Suprapubic skin (tissue), 4 donors: ENCODE measurements around the gene ZNF664. TPM values are rescaled to one million over a fixed set of nuclear protein-coding genes. Genes with fewer than 3 reads are reported as not detected.

ENCODE experiments used
- DNase-seq, 2 donors: peaks; one replicate each; pipeline ENCODE4 v3.0.0-alpha.2; 2019; ENCODE audit warnings: low spot score in 2 of 2
- H3K27ac ChIP-seq: fragments of 200-600 bp; sonication (generic); one replicate; pipeline ENCODE4 v1.5.1; 2019
- H3K27me3 ChIP-seq: fragments of 200-600 bp; sonication (generic); one replicate; pipeline ENCODE4 v1.5.1; 2019
- H3K36me3 ChIP-seq: fragments of 200-600 bp; sonication (generic); one replicate; pipeline ENCODE4 v1.5.1; 2019
- H3K4me1 ChIP-seq: fragments of 200-600 bp; sonication (generic); one replicate; pipeline ENCODE4 v1.5.1; 2019
- H3K4me3 ChIP-seq: fragments of 200-600 bp; sonication (generic); one replicate; pipeline ENCODE4 v1.5.1; 2019; ENCODE audit warnings: mild to moderate bottlenecking
- H3K9me3 ChIP-seq: fragments of 200-600 bp; sonication (generic); one replicate; pipeline ENCODE4 v1.5.1; 2019
- CTCF ChIP-seq, 2 donors: fragments of 200-600 bp in 1 of 2; fragments of 450-650 bp in 1 of 2; sonication (generic) in 1 of 2; IDR thresholded peaks; one replicate each; pipeline ENCODE4 v1.5.1; 2016 to 2019; ENCODE audit warnings: antibody characterized with exemption in 2 of 2, mild to moderate bottlenecking in 1 of 2, moderate library complexity in 1 of 2
- EP300 ChIP-seq: sonication (generic); formaldehyde crosslinking; IDR thresholded peaks from one replicate; pipeline ENCODE4 v1.6.1; 2017; ENCODE audit warnings: antibody characterized with exemption
- POLR2A ChIP-seq, 2 donors: fragments of 450-650 bp; IDR thresholded peaks; one replicate each; pipeline ENCODE4 v1.6.1; 2017; ENCODE audit warnings: antibody characterized with exemption in 2 of 2, mild to moderate bottlenecking in 2 of 2, moderate library complexity in 2 of 2
- POLR2AphosphoS5 ChIP-seq, 3 donors: sonication (generic); formaldehyde crosslinking; IDR thresholded peaks; one replicate each; pipeline ENCODE4 v1.6.1; 2017; ENCODE audit warnings: antibody characterized with exemption in 3 of 3
- WGBS: methylation state at CpG from one replicate; pipeline ENCODE4 v1.1.5; 2018; 5-methylcytosine and 5-hydroxymethylcytosine counted together
- total RNA-seq, 4 donors: library from RNA; depleted of rRNA; stranded (reverse); fragments of >200 nt; gene quantifications; one replicate each; pipeline ENCODE4 v1.1.0, GENCODE V29; 2016

ZNF664 gene
- total RNA-seq, 4 donors from 2014 or later: 29.6 to 39.6 (median 32.8) TPM

GRCh38 chr12:123971449-123971769, 1.6 kb upstream of the ZNF664 start:
- H3K4me1 ChIP-seq: peaks cover 33% of the 10 kb centered on the region
- peak overlapping the region; percentile 94 for H3K27ac ChIP-seq
- H3K27me3 ChIP-seq: no peaks in the 10 kb centered on the region
- DNase-seq: no peak
- peak overlapping the region; percentile 97 for H3K4me3 ChIP-seq
- TF ChIP-seq EP300 (no peak), CTCF (IDR thresholded peaks at IDR 0.05) (no peak), POLR2AphosphoS5 (IDR thresholded peaks at IDR 0.05) (no peak), POLR2A (IDR thresholded peaks at IDR 0.05) (no peak)
- H3K36me3 ChIP-seq: no peaks in the 10 kb centered on the region
- WGBS: 26% methylated on average over 10 of the region's 10 CpGs
- H3K9me3 ChIP-seq: no peaks in the 10 kb centered on the region

- Histone ChIP-seq H3K4me1 (peaks cover 28% of the 10 kb centered on the region), H3K27ac (peak overlapping the region; percentile 94), H3K9me3 (no peaks in the 10 kb centered on the region), H3K4me3 (peak overlapping the region; percentile 97), H3K27me3 (no peaks in the 10 kb centered on the region), H3K36me3 (no peaks in the 10 kb centered on the region)
- TF ChIP-seq POLR2AphosphoS5 (IDR thresholded peaks at IDR 0.05): no peak
- TF ChIP-seq EP300: no peak
- TF ChIP-seq CTCF (IDR thresholded peaks at IDR 0.05): no peak
- no peak for TF ChIP-seq POLR2A (IDR thresholded peaks at IDR 0.05)
- DNase-seq: peak in 1 of 2 donors; percentile 72
- under 1% methylated on average over 27 of the region's 55 CpGs for WGBS
Measured at GRCh38 chr12:123971770-123972456, 1.1 kb upstream of the ZNF664 start.

GRCh38 chr12:123973552-123974341, 732 bp downstream of the ZNF664 start:
- H3K27ac ChIP-seq: peak overlapping the region; percentile 94
- WGBS: 1% methylated on average over 48 of the region's 69 CpGs
- TF ChIP-seq POLR2A (IDR thresholded peaks at IDR 0.05) (no peak), CTCF (IDR thresholded peaks at IDR 0.05) (no peak), EP300 (no peak), POLR2AphosphoS5 (IDR thresholded peaks at IDR 0.05) (no peak)
- peaks cover 28% of the 10 kb centered on the region for H3K4me1 ChIP-seq
- H3K27me3 ChIP-seq: no peaks in the 10 kb centered on the region
- H3K9me3 ChIP-seq: no peaks in the 10 kb centered on the region
- peak; percentile 76 to 82 for DNase-seq
- H3K4me3 ChIP-seq: peak overlapping the region; percentile 97
- H3K36me3 ChIP-seq: peaks cover 3% of the 10 kb centered on the region

GRCh38 chr12:123976227-123976826, 3.3 kb downstream of the ZNF664 start:
- 89% methylated on average over 7 of the region's 7 CpGs for WGBS

More at GRCh38 chr12:123976227-123976826, 3.3 kb downstream of the ZNF664 start:
- TF ChIP-seq POLR2AphosphoS5 (IDR thresholded peaks at IDR 0.05): no peak
- TF ChIP-seq EP300: no peak
- no peak for TF ChIP-seq POLR2A (IDR thresholded peaks at IDR 0.05)
- TF ChIP-seq CTCF (IDR thresholded peaks at IDR 0.05): no peak
- DNase-seq: no peak
- Histone ChIP-seq H3K36me3 (peaks cover 3% of the 10 kb centered on the region), H3K27ac (no peak overlapping the region), H3K4me1 (peaks cover 23% of the 10 kb centered on the region), H3K9me3 (no peaks in the 10 kb centered on the region), H3K27me3 (no peaks in the 10 kb centered on the region), H3K4me3 (no peak overlapping the region)
